ENCODE results near the gene SOCS1.

Gene SOCS1

DNA sequence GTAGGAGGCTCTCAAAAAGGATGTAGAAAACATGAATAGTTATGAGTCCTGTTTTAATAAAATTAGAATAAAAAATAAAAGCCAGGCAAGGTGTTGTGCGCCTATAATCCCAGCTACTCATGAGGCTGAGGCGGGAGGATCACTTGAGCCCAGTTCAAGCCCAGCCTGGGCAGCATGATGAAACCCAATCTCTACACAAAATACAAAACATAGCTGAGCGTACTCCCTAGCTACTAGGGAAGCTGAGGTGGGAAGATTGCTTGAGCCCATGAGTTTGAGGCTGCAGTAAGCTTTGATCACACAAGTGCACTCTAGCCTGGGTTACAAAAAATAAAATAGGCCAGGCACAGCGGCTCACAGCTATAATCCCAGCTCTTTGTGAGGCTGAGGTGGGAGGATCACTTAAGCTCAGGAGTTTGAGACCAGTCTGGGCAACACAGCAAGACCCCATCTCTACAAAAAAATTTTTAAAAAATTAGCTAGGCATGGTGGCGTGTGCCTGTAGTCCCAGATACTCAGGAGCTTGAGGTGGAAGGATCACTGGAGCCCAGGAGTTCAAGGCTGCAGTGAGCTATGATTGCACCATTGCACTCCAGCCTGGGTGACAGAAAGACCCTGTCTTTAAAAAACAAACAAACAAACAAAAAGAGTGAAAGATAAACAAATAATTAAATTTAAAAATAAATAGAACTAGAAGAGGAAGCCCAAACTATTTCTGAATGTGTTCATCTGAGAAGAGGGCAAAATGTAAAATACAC lies 42.3 kb upstream of the SOCS1 start:
- no peak for DNase-seq (ENCODE audit: extremely low spot score)
- CTCF ChIA-PET: interaction anchor here (0.6 kb wide), 1 partner anchor 21 kb away, joined by 3 read pairs; no protein-coding TSS in a partner anchor
- POLR2A ChIA-PET: interaction anchor here (0.9 to 1.6 kb wide), 2 partner anchors 14 to 42 kb away, joined by 3 read pairs; partner anchors contain the start of gene SOCS1
- no peak for TF ChIP-seq L3MBTL2 (conservative IDR thresholded peaks at IDR 0.05)
- no peak for TF ChIP-seq ZNF384 (IDR thresholded peaks at IDR 0.05)
- no peak for TF ChIP-seq FOXM1 (IDR thresholded peaks at IDR 0.05; ENCODE audit: borderline replicate concordance)
- no peak for TF ChIP-seq ARNT (IDR thresholded peaks at IDR 0.05)
- no peak for TF ChIP-seq BHLHE40 (IDR thresholded peaks at IDR 0.05; ENCODE audit: borderline replicate concordance)
- TF ChIP-seq TARDBP (IDR thresholded peaks at IDR 0.05): no peak
- TF ChIP-seq SP1 (IDR thresholded peaks at IDR 0.05): no peak
- no peak for TF ChIP-seq FOXK2 (IDR thresholded peaks at IDR 0.05)
- no peak for TF ChIP-seq FOXA1 (IDR thresholded peaks at IDR 0.05)
- no peak for TF ChIP-seq CTBP1 (IDR thresholded peaks at IDR 0.05; ENCODE audit: borderline replicate concordance)
- no peak for TF ChIP-seq LEF1 (IDR thresholded peaks at IDR 0.05; ENCODE audit: borderline replicate concordance)
- no peak for TF ChIP-seq PKNOX1 (IDR thresholded peaks at IDR 0.05)
- TF ChIP-seq ELF4 (IDR thresholded peaks at IDR 0.05): no peak
- no peak for TF ChIP-seq HDGF (IDR thresholded peaks at IDR 0.05; ENCODE audit: borderline replicate concordance)

DNA sequence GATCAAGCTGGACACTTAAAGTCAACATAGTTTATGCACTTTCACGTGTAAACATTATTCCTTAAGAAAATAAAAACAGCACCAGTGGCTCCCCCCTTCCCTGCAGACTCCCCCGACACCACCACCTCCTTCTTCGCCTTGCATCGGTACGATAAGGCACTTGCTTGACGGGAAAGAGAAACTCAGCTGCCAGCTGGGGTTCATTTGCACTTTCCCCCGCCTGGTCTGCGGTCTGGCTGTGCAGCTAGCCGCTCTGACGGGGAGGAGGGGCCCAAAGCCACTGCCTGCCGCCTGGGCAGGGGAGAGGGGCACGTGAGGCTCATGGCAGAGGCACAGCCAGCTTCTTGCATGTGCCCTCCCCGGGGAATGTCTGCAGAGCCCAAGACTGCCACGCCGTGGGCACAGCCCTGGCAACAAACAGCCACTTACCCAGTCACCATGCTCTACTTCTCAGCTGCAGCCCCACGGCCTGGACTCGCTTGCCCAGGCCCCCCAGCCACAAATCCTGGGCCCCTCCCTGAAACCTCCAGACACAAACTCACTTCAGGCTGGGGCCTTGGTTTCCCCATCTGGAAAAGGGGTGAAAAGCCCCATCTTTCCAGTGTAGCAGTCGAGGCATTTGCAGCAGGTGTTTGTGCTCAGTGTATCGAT lies 41.6 kb upstream of the SOCS1 start:
- POLR2A ChIA-PET: interaction anchor here (0.9 to 1.6 kb wide), 3 partner anchors 14 to 42 kb away, joined by 3 to 4 read pairs (median 3); partner anchors contain the start of gene SOCS1
- CTCF ChIA-PET: interaction anchor here (0.5 to 0.6 kb wide), 2 partner anchors 21 to 27 kb away, joined by 3 read pairs; no protein-coding TSS in a partner anchor
- no peak for TF ChIP-seq NFRKB (IDR thresholded peaks at IDR 0.05)
- TF ChIP-seq BHLHE40 (IDR thresholded peaks at IDR 0.05; ENCODE audit: borderline replicate concordance): no peak
- TF ChIP-seq L3MBTL2 (conservative IDR thresholded peaks at IDR 0.05): no peak
- no peak for TF ChIP-seq ARNT (IDR thresholded peaks at IDR 0.05)
- no peak for TF ChIP-seq HDGF (IDR thresholded peaks at IDR 0.05; ENCODE audit: borderline replicate concordance)
- TF ChIP-seq FOXK2 (IDR thresholded peaks at IDR 0.05): no peak
- TF ChIP-seq FOXA1 (IDR thresholded peaks at IDR 0.05): no peak
- TF ChIP-seq ELF4 (IDR thresholded peaks at IDR 0.05): no peak
- no peak for TF ChIP-seq SUZ12 (IDR thresholded peaks at IDR 0.05)
- TF ChIP-seq ZNF384 (IDR thresholded peaks at IDR 0.05): no peak
- TF ChIP-seq SP1 (IDR thresholded peaks at IDR 0.05): no peak
- TF ChIP-seq CTBP1 (IDR thresholded peaks at IDR 0.05; ENCODE audit: borderline replicate concordance): no peak
- no peak for TF ChIP-seq FOXM1 (IDR thresholded peaks at IDR 0.05; ENCODE audit: borderline replicate concordance)
- no peak for TF ChIP-seq PKNOX1 (IDR thresholded peaks at IDR 0.05)
- no peak for TF ChIP-seq TARDBP (IDR thresholded peaks at IDR 0.05)
- no peak for TF ChIP-seq LEF1 (IDR thresholded peaks at IDR 0.05; ENCODE audit: borderline replicate concordance)
- DNase-seq (ENCODE audit: extremely low spot score): no peak

DNA sequence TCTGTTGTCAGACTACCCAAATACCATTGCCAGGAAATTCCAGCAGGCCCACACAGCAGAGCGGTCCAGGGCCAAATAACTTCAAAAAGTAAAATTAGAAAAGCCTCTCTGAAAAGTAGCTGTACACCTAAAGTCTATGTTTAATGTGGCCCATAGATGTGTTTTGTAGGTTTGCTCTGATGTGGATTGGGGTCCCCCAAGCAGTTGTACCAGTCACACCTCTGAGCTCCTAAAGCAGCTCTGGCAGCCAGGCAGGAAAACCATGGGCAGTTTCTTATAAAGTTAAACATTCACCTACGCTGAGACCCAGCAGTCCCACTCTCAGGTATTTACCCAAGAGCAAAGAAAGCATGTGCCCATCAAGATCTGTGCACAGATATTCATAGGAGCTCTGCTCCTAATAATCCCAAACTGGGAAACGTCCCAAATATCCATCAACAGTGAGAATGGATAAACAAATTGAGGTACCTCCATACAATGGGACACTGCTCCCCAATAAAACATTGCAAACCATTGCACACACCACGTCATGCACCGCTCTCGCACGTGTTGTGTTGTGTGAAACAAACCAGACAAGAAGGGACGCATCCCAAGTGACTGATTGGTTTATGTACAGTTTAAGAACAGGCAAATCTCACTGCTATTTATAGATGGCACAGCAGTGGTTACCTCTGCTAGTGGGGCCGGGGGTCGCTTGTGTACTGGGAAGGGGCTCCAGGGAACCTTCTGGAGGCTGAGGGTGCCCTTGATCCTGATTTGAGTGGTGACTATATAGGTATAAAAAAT lies 40.9 kb upstream of the SOCS1 start:
- CTCF ChIA-PET: interaction anchor here (0.5 kb wide), 1 partner anchor 26 kb away, joined by 3 read pairs; no protein-coding TSS in a partner anchor
- TF ChIP-seq ZNF384 (IDR thresholded peaks at IDR 0.05) (no peak), TARDBP (IDR thresholded peaks at IDR 0.05) (no peak), SP1 (IDR thresholded peaks at IDR 0.05) (no peak), L3MBTL2 (conservative IDR thresholded peaks at IDR 0.05) (no peak)
- no peak for DNase-seq (ENCODE audit: extremely low spot score)
- POLR2A ChIA-PET: interaction anchor here (0.9 to 1.6 kb wide), 2 partner anchors 40 to 41 kb away, joined by 3 to 4 read pairs; partner anchors contain the start of gene SOCS1

DNA sequence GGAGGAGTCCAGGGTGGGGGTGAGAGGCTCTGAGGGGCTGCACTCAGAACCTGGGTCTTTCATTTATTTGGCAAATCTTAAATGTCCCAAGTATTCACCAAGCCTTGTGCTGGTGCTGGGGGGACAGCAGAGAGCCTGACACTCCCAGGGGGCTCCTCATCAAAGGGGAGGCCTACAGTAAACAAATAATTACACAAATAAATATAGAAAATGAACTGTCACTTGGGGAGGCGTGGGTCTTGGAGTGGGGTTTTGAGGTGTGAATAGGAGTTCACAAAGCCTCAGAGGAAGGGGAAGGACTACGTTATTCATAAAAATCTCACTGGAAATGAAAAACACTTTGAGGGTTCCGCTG lies 40.3 kb upstream of the SOCS1 start:
- CTCF ChIA-PET: no interaction called here
- TF ChIP-seq NFRKB (IDR thresholded peaks at IDR 0.05) (no peak), FOXM1 (IDR thresholded peaks at IDR 0.05; ENCODE audit: borderline replicate concordance) (no peak), ZNF384 (IDR thresholded peaks at IDR 0.05) (no peak), FOXK2 (IDR thresholded peaks at IDR 0.05) (no peak), TARDBP (IDR thresholded peaks at IDR 0.05) (no peak), SP1 (IDR thresholded peaks at IDR 0.05) (no peak), ARNT (IDR thresholded peaks at IDR 0.05) (no peak)
- POLR2A ChIA-PET: no interaction called here
- no peak for DNase-seq (ENCODE audit: extremely low spot score)

DNA sequence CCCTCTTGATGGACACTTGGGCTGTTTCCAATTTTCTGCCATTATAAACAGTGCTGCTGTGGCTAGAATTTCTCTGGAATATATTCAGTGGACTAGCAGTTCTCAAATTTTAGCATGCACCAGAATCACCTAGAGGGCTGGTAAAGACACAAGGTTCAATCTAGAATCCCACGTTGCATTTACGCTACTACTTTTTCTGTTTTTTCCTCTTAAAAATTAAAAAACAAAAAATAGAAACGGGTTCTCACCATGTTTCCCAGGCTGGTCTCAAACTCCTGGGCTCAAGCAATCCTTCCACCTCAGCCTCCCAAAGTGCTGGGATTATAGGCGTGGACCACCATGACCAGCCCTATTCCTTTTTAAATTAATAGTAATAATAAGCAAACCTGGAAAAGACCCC lies 39.7 kb upstream of the SOCS1 start:
- TF ChIP-seq SP1 (IDR thresholded peaks at IDR 0.05) (no peak), PKNOX1 (IDR thresholded peaks at IDR 0.05) (no peak), L3MBTL2 (conservative IDR thresholded peaks at IDR 0.05) (no peak), CTBP1 (IDR thresholded peaks at IDR 0.05; ENCODE audit: borderline replicate concordance) (no peak), NFRKB (IDR thresholded peaks at IDR 0.05) (no peak)
- DNase-seq (ENCODE audit: extremely low spot score): no peak
- ChIA-PET CTCF (no interaction called here), POLR2A (no interaction called here)

All from HEK293T (cell line).